DND-41 (cell line): ENCODE measurements around the gene UBE3B.

Experiments used
- EZH2 ChIP-seq: IDR thresholded peaks from 3 replicates; pipeline ENCODE4 v1.6.1; 2012; ENCODE audit warnings: borderline replicate concordance, low read depth, mild to moderate bottlenecking, moderate library complexity, low read length, inconsistent platforms; ENCODE audit not compliant: severe bottlenecking
- TF ChIP-seq, protein P1 (sequence below): IDR thresholded peaks from 2 replicates; pipeline ENCODE4 v1.5.1; 2012; ENCODE audit warnings: borderline replicate concordance, low read length, moderate library complexity, mild to moderate bottlenecking; ENCODE audit not compliant: poor library complexity, severe bottlenecking; ENCODE audit errors: extremely low read depth

DNA sequence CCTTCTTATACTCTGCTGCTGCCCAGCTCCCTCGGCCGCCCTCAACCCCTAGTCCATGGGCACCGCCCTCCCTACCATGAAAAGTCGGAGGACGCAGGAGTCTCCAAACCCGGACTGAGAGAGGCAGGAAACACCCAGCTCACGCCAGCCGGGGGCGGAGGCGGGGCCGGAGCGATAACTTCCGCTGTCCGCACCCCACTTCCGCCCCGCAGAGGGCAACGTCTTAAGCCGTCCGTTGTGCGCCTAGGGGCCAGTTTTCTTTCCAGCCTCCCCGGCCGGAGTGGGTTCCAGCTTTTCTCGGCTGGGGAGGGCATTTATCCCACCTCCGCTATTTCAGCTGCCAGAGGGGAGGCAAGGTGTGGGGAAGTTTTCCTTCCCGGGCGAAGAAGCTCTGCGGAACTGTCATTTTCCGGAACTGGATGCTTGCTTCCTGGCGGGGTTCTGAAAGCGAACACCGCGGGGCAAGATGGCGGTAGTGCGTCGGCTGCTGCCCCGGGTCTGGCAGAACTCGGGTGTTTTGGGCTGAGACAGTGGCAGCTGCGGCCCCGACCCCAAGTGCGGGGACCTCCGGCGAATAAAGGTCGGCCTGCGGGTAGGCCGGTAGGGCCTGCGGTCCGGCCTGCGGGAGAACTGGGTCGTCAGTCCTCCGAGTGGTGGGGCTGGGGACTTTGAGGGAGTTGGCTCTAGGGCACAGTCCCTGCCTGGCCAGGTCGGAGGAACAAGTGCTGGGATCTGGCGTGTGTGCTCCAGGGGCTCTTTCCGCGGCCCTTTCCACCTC, at the start of gene UBE3B, which contains the start of gene KCTD10:
- TF ChIP-seq, protein P1, sequence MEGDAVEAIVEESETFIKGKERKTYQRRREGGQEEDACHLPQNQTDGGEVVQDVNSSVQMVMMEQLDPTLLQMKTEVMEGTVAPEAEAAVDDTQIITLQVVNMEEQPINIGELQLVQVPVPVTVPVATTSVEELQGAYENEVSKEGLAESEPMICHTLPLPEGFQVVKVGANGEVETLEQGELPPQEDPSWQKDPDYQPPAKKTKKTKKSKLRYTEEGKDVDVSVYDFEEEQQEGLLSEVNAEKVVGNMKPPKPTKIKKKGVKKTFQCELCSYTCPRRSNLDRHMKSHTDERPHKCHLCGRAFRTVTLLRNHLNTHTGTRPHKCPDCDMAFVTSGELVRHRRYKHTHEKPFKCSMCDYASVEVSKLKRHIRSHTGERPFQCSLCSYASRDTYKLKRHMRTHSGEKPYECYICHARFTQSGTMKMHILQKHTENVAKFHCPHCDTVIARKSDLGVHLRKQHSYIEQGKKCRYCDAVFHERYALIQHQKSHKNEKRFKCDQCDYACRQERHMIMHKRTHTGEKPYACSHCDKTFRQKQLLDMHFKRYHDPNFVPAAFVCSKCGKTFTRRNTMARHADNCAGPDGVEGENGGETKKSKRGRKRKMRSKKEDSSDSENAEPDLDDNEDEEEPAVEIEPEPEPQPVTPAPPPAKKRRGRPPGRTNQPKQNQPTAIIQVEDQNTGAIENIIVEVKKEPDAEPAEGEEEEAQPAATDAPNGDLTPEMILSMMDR: peak; percentile 1
- TF ChIP-seq EZH2: no peak
